Body of pancreas (tissue), 4 donors: Measurements from ENCODE around the gene AP3M1.

Experiments
- CTCF ChIP-seq, 7 experiments: fragments of 450-650 bp in 4 of 7; fragments of 200-600 bp in 3 of 7; sonication (generic) in 3 of 7; IDR thresholded peaks; one replicate each; pipeline ENCODE4 v1.5.1; 2016 to 2019; ENCODE audit warnings: antibody characterized with exemption in 7 of 7
- POLR2A ChIP-seq, 3 donors: fragments of 450-650 bp; IDR thresholded peaks; one replicate each; pipeline ENCODE4 v1.6.1; 2016; ENCODE audit warnings: antibody characterized with exemption in 3 of 3, mild to moderate bottlenecking in 2 of 3

- TF ChIP-seq CTCF (IDR thresholded peaks at IDR 0.05), result no peak
- TF ChIP-seq POLR2A (IDR thresholded peaks at IDR 0.05), result no peak
Observed at GRCh38 chr10:74186678-74187077, 36.0 kb upstream of the AP3M1 start.
